GM18951 (cell line): ENCODE measurements around the gene ECPAS.
A peak's percentile ranks its signal among the peaks of the same experiment; 100 is the strongest.

Source experiments
- POLR2A ChIP-seq: IDR thresholded peaks from 4 replicates; pipeline ENCODE4 v1.6.1; 2011; ENCODE audit warnings: mild to moderate bottlenecking; ENCODE audit not compliant: insufficient read length, insufficient read depth; ENCODE audit errors: extremely low read depth
- in situ Hi-C: fragments of 300-500 bp; cut with MboI; formaldehyde crosslinking; loops from one replicate; pipeline ENCODE4 v1.12.0; 2022; ENCODE audit warnings: low sequenced_read_pairs, mixed read lengths, inconsistent platforms; ENCODE audit not compliant: unreplicated experiment

ECPAS gene

GRCh38 chr9:111484572-111484894 is 350 bp upstream of the ECPAS start:
- in situ Hi-C loops = no loop called here
- no peak for TF ChIP-seq POLR2A

DNA sequence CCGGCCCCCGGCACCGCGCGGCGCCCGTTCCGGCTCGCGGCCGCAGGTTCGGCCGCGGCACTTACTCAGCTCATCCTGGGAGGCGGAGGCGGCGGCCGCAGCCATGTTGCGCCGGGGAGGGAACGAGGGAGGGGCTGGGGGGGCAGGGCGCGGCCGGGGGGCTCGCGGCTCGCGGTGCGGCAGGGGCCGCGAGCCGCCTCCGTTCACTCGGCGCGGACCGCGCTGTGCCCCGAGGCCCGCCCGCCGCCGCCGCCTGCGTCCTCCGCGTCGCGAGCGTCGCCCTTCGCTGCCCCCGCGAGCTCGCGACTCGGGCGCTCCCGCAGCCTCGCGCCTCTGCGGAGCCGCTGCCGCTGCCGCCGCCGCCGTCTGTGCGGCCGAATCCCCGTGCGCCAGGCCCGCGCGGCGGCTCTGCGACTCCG is 735 bp downstream of the ECPAS start:
- in situ Hi-C loops = no loop called here
- peak; percentile 23 for TF ChIP-seq POLR2A

- in situ Hi-C loops = no loop called here
- TF ChIP-seq POLR2A = peak; percentile 69
These were observed 1.3 kb downstream of the ECPAS start for GRCh38 chr9:111482694-111483438.

GRCh38 chr9:111481885-111482636 is 2.1 kb downstream of the ECPAS start:
- TF ChIP-seq POLR2A = no peak
- in situ Hi-C loops = no loop called here

DNA sequence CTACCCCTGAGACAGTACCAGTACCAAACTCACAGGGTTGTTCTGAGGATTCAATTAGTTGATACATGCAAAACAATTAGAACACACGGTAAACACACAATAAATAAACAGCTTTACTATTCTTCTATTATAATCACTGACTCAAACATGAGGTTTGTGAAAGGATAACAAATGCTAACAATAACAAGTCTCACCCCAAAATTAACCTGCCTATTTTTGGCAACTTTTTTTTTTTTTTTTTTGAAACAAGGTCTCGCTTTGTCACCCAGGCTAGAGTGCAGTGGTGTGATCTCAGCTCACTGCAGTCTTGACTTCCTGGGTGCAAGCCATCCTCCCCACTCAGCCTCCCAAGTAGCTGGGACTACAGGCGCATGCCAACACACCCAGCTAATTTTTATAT is 6.5 kb downstream of the ECPAS start:
- in situ Hi-C loops = no loop called here
- no peak for TF ChIP-seq POLR2A

GRCh38 chr9:111475195-111475594 is 9.0 kb downstream of the ECPAS start:
- no peak for TF ChIP-seq POLR2A

GRCh38 chr9:111474385-111474784 is 9.8 kb downstream of the ECPAS start:
- no peak for TF ChIP-seq POLR2A
- in situ Hi-C loops = no loop called here

More at GRCh38 chr9:111475195-111475594, 9.0 kb downstream of the ECPAS start:
- in situ Hi-C loops = no loop called here

DNA sequence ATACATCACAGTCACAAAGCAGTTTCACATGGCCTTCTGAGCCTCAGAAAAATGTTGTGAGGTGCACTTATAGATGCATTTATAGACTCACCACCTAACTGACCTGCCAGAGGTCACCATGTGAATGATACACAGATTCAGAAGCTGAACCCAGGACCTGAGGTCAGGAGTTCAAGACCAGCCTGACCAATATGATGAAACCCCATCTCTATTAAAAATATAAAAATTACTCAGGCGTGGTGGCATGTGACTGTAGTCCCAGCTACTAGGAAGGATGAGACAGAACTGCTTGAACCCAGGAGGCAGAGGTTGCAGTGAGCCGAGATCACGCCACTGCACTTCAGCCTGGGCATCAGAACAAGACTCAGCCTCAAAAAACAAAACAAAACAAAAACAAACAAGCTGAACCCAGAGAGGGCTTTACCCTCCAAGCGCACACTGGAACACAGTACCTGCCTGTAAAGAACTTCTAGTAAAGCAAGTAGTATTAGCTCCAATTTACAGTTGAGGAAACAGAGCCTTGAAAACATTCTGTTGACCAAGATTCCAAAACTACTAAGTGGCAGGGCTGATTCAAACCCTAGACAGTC is 16.3 kb downstream of the ECPAS start:
- TF ChIP-seq POLR2A = no peak
- in situ Hi-C loops = no loop called here

DNA sequence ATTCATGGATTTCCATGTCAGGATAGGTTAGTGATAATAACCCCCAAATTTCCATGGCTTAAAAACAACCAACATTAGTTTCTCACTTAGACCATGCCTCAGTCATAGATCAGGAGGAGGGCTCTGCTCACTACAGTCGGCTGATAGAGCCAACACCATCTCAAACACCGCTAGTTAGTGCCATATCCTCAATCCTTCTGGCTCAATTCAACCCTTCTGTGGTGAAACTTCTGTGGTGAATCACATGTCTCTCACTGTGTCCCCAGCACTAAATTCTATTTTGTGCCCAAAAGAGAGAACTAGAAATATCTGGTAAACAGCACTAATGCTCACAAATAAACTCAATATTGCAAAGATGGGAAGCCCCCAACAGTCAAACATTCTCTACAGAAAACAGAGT is 21.1 kb downstream of the ECPAS start:
- TF ChIP-seq POLR2A = no peak
- in situ Hi-C loops = no loop called here

DNA sequence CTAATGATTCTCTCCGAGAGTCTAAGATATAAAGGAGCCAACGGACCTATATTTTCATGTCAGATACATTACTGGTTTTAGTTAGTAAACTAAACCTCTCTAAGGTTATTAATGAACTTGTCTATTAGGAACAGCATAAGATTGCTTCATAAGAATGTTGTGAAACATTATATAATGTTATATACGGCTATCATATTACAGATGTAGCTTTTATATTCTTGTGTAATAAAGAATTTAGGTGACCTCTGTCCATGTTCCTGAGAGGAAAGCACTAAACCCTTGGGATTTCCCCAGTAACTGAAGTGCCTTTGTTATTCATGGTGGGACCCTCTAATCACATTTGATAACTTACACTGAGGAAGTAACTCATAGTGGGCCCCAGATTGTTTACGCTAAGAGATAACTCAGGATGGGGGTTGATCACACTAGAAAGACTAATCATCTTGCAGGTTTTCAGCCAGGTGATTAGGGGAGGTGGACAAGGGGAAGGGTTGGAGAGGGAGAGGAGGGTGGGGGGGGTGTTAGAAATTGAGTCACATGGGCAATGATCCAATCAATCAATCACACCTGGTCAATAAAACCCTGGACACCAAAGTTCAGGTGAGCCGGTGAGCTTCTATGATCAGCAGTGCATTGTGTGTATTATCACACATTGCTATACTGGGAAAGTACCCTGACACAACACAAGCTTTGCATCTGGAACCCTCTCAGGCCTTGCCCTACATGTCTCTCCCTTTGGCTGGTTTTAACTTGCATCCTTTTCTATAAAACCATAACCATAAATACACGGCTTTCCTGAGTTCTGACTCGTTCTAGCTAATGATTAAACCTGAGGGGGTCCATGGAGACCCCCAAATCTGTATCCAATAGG is 25.8 kb downstream of the ECPAS start:
- TF ChIP-seq POLR2A = no peak

GRCh38 chr9:111456529-111456928 is 27.7 kb downstream of the ECPAS start:
- no peak for TF ChIP-seq POLR2A
- in situ Hi-C loops = no loop called here

More for the DNA sequence above, 25.8 kb downstream of the ECPAS start:
- in situ Hi-C loops = no loop called here

DNA sequence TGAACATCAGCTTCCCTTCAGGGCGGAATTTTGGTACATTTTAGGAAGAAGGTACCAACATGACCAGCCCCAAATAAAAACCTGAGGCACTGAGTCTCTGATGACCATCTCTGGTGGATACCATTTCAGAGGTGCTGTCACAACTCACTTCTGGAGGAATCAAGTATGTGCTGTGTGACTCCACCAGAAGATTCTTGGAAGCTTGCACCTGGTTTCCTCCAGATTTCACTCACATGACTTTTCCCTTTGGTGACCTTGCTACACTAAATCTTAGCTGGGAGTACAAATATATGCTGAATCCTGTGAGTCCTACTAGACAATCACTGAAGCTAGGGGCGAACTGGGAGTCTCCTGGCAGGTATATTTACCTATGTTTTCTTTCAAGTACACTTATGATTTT is 28.5 kb downstream of the ECPAS start:
- TF ChIP-seq POLR2A = no peak
- in situ Hi-C loops = no loop called here

DNA sequence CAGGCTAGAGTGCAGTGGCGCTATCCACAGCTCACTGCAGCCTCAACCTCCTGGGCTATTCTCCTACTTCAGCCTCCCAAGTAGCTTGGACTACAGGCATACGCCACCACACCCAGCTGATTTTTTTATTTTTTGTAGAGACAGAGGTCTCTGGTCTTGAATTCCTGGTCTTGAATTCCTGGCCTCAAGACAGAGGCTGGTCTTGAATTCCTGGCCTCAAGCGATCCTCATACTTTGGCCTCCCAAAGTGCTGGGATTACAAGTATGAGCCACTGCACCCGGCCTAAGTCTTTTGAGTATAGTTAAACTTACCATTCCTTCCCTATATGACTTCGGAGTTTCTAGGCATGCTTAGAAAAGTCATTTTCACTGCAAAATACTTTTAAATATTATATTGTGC is 29.4 kb downstream of the ECPAS start:
- no peak for TF ChIP-seq POLR2A
- in situ Hi-C loops = no loop called here

GRCh38 chr9:111451570-111451969 is 32.6 kb downstream of the ECPAS start:
- TF ChIP-seq POLR2A = no peak
- in situ Hi-C loops = no loop called here
